GM18520 (cell line): ENCODE results near the gene DYNC1LI1.

Experiments used
- ATAC-seq: cut with Tn5 transposase; IDR thresholded peaks from one replicate; pipeline ENCODE4 v1.9.1; 2021; ENCODE audit not compliant: unreplicated experiment

DYNC1LI1 gene

GRCh38 chr3:32570421-32571191, at the start of gene DYNC1LI1:
TSS of gene DYNC1LI1 (minus strand) at chr3:32570858. CDS start at chr3:32570770, 88 bp downstream.
- peak; percentile 72 for ATAC-seq

GRCh38 chr3:32619395-32619794, 48.7 kb upstream of the DYNC1LI1 start:
- no peak for ATAC-seq

GRCh38 chr3:32616267-32616962, 45.8 kb upstream of the DYNC1LI1 start:
- no peak for ATAC-seq

- no peak for ATAC-seq
These were observed 44.3 kb upstream of the DYNC1LI1 start for GRCh38 chr3:32614956-32615355.

GRCh38 chr3:32613183-32613582, 42.5 kb upstream of the DYNC1LI1 start:
- ATAC-seq: no peak

GRCh38 chr3:32612547-32612946, 41.9 kb upstream of the DYNC1LI1 start:
- no peak for ATAC-seq

- no peak for ATAC-seq
These were observed 36.9 kb upstream of the DYNC1LI1 start for GRCh38 chr3:32607522-32607921.

GRCh38 chr3:32606960-32607359, 36.3 kb upstream of the DYNC1LI1 start:
- ATAC-seq: no peak

GRCh38 chr3:32606277-32606676, 35.6 kb upstream of the DYNC1LI1 start:
- ATAC-seq: no peak

GRCh38 chr3:32603064-32603463, 32.4 kb upstream of the DYNC1LI1 start:
- no peak for ATAC-seq

- no peak for ATAC-seq
These were observed 31.5 kb upstream of the DYNC1LI1 start for GRCh38 chr3:32602206-32602605.

GRCh38 chr3:32601722-32602121, 31.1 kb upstream of the DYNC1LI1 start:
- ATAC-seq: no peak

GRCh38 chr3:32597656-32598055, 27.0 kb upstream of the DYNC1LI1 start:
- no peak for ATAC-seq

GRCh38 chr3:32596909-32597369, 26.3 kb upstream of the DYNC1LI1 start:
- no peak for ATAC-seq

GRCh38 chr3:32596282-32596908, 25.7 kb upstream of the DYNC1LI1 start:
- no peak for ATAC-seq

GRCh38 chr3:32595323-32595722, 24.7 kb upstream of the DYNC1LI1 start:
- no peak for ATAC-seq

- ATAC-seq: no peak
These were observed 23.4 kb upstream of the DYNC1LI1 start for GRCh38 chr3:32593903-32594525.

- ATAC-seq: no peak
These were observed 22.2 kb upstream of the DYNC1LI1 start for GRCh38 chr3:32592696-32593353.

GRCh38 chr3:32592011-32592410, 21.4 kb upstream of the DYNC1LI1 start:
- no peak for ATAC-seq

- no peak for ATAC-seq
These were observed 20.5 kb upstream of the DYNC1LI1 start for GRCh38 chr3:32591186-32591585.

- no peak for ATAC-seq
These were observed 15.7 kb upstream of the DYNC1LI1 start for GRCh38 chr3:32586356-32586755.
